H1 (cell line): Measurements from ENCODE around the gene FRAT2. TPM values are rescaled to one million over a fixed set of nuclear protein-coding genes. Genes with fewer than 3 reads are reported as not detected.

ENCODE experiments used
- CTCF ChIA-PET: fragments of 300-600 bp; sonication (Branson Sonifier 250); formaldehyde crosslinking; loops from one replicate; lab custom pipeline; 2021; ENCODE audit not compliant: partially characterized antibody; lab: Charles Lee
- POLR2A ChIA-PET: fragments of 300-600 bp; sonication (Branson Sonifier 250); formaldehyde crosslinking; loops from one replicate; lab custom pipeline; 2021; ENCODE audit warnings: inconsistent platforms; ENCODE audit not compliant: partially characterized antibody; lab: Charles Lee
- DNase-seq, 2 experiments: peaks; one replicate each; pipeline versions ENCODE4 v3.0.0 to v3.0.0-alpha.2; 2010 to 2022; ENCODE audit warnings: low spot score in 2 of 2, low read depth in 1 of 2, mixed read lengths in 1 of 2
- FAIRE-seq: peaks from 2 replicates; lab custom pipeline; 2011; peaks lifted over from hg19 to GRCh38; lab: Jason Lieb, UNC
- H2AFZ ChIP-seq: 2 replicates; pipeline ENCODE4 v1.8.1; 2012; ENCODE audit warnings: low read length, inconsistent platforms
- H2AK5ac ChIP-seq: 2 replicates; pipeline ENCODE4 v1.6.1; 2013; ENCODE audit warnings: low read depth, low read length
- H2BK120ac ChIP-seq: replicated peaks from 2 replicates; pipeline ENCODE3; 2013; ENCODE audit warnings: low read depth, low read length, inconsistent platforms
- H2BK12ac ChIP-seq: 2 replicates; pipeline ENCODE4 v1.6.1; 2013; ENCODE audit warnings: low read depth, low read length
- H2BK15ac ChIP-seq: 2 replicates; pipeline ENCODE4 v1.6.1; 2013; ENCODE audit warnings: low read length
- H2BK20ac ChIP-seq: 2 replicates; pipeline ENCODE4 v1.6.1; 2013; ENCODE audit warnings: low read length
- H2BK5ac ChIP-seq: 2 replicates; pipeline ENCODE4 v1.6.1; 2013; ENCODE audit warnings: low read depth, low read length
- H3K14ac ChIP-seq: 2 replicates; pipeline ENCODE4 v1.6.1; 2013; ENCODE audit warnings: inconsistent platforms; ENCODE audit not compliant: insufficient read length
- H3K18ac ChIP-seq: 2 replicates; pipeline ENCODE4 v1.6.1; 2013; ENCODE audit warnings: low read length; ENCODE audit errors: extremely low read depth
- H3K23ac ChIP-seq: 2 replicates; pipeline ENCODE4 v1.6.1; 2013; ENCODE audit warnings: inconsistent platforms; ENCODE audit not compliant: insufficient read length
- H3K23me2 ChIP-seq: 2 replicates; pipeline ENCODE4 v1.6.1; 2013; ENCODE audit warnings: low read depth, low read length
- H3K27ac ChIP-seq: 2 replicates; pipeline ENCODE4 v1.6.1; 2011; ENCODE audit warnings: low read depth, low read length, inconsistent platforms
- H3K27me3 ChIP-seq, 4 experiments: replicated peaks in 1 of 4; 1 replicate in 1 of 4; 2 replicates in 3 of 4; pipeline versions ENCODE4 v1.6.1 to v1.8.1; 2011 to 2013; ENCODE audit warnings: low read length in 3 of 4, mild to moderate bottlenecking in 3 of 4, inconsistent platforms in 2 of 4, mixed read lengths in 2 of 4, moderate library complexity in 1 of 4; ENCODE audit not compliant: control insufficient read depth in 3 of 4, insufficient read depth in 3 of 4; ENCODE audit errors: extremely low read depth in 1 of 4
- H3K36me3 ChIP-seq, 4 experiments: 2 replicates each; pipeline versions ENCODE4 v1.6.1 to v1.8.1; 2011 to 2013; ENCODE audit warnings: mild to moderate bottlenecking in 4 of 4, low read length in 3 of 4, moderate library complexity in 2 of 4, control low read depth in 1 of 4, inconsistent platforms in 1 of 4; ENCODE audit not compliant: insufficient read depth in 4 of 4, control insufficient read depth in 2 of 4
- H3K4ac ChIP-seq: replicated peaks from 2 replicates; pipeline ENCODE3; 2013; ENCODE audit warnings: low read length, low read depth, mixed read lengths, inconsistent platforms; ENCODE audit not compliant: insufficient read length
- H3K4me1 ChIP-seq, 4 experiments: replicated peaks in 1 of 4; 1 replicate in 1 of 4; 2 replicates in 3 of 4; pipeline versions ENCODE4 v1.6.1 to v1.8.1; 2011 to 2013; ENCODE audit warnings: low read length in 3 of 4, inconsistent platforms in 2 of 4, mixed read lengths in 1 of 4; ENCODE audit not compliant: insufficient read depth in 4 of 4, control insufficient read depth in 3 of 4
- H3K4me2 ChIP-seq, 2 experiments: 2 replicates each; pipeline versions ENCODE4 v1.6.1 to v1.8.1; 2011 to 2013; ENCODE audit warnings: low read depth in 2 of 2, low read length in 2 of 2, control low read depth in 1 of 2, inconsistent platforms in 1 of 2, mild to moderate bottlenecking in 1 of 2; ENCODE audit not compliant: insufficient read depth in 1 of 2
- H3K4me3 ChIP-seq, 4 experiments: fragments of 200-600, 300-600 bp in 1 of 4; sonication (generic), shearing (Covaris generic), sonication (Bioruptor Twin) in 1 of 4; 2 replicates each; pipeline versions ENCODE4 v1.5.1 to v1.8.1; 2011 to 2016; ENCODE audit warnings: low read length in 4 of 4, low read depth in 3 of 4, control low read depth in 2 of 4, inconsistent platforms in 2 of 4, mild to moderate bottlenecking in 2 of 4, mixed read lengths in 1 of 4, moderate library complexity in 1 of 4; ENCODE audit not compliant: insufficient read depth in 2 of 4; ENCODE audit errors: extremely low read depth in 1 of 4
- H3K56ac ChIP-seq: replicated peaks from 2 replicates; pipeline ENCODE3; 2013; ENCODE audit warnings: low read depth, mild to moderate bottlenecking, mixed read lengths, low read length, inconsistent platforms; ENCODE audit not compliant: insufficient read length
- H3K79me1 ChIP-seq: 2 replicates; pipeline ENCODE4 v1.6.1; 2013; ENCODE audit warnings: low read depth, low read length, control low read depth
- H3K79me2 ChIP-seq, 2 experiments: 2 replicates each; pipeline versions ENCODE4 v1.6.1 to v1.8.1; 2012 to 2013; ENCODE audit warnings: low read length in 2 of 2, mild to moderate bottlenecking in 2 of 2, inconsistent platforms in 1 of 2; ENCODE audit not compliant: insufficient read depth in 2 of 2, control insufficient read depth in 1 of 2
- H3K9ac ChIP-seq, 4 experiments: replicated peaks in 1 of 4; 1 replicate in 1 of 4; 2 replicates in 3 of 4; pipeline versions ENCODE4 v1.6.1 to v1.8.1; 2011 to 2013; ENCODE audit warnings: low read depth in 3 of 4, low read length in 3 of 4, control low read depth in 2 of 4, mild to moderate bottlenecking in 2 of 4, moderate library complexity in 2 of 4, inconsistent platforms in 1 of 4; ENCODE audit errors: extremely low read depth in 1 of 4
- H3K9me3 ChIP-seq, 2 experiments: 2 replicates each; pipeline versions ENCODE4 v1.6.1 to v1.8.1; 2012 to 2013; ENCODE audit warnings: mild to moderate bottlenecking in 2 of 2, moderate library complexity in 2 of 2, control low read depth in 1 of 2, inconsistent platforms in 1 of 2, low read depth in 1 of 2, low read length in 1 of 2, mixed read lengths in 1 of 2; ENCODE audit not compliant: insufficient read depth in 2 of 2
- H4K20me1 ChIP-seq, 2 experiments: replicated peaks in 1 of 2; 2 replicates each; pipeline versions ENCODE3 to v1.8.1; 2011 to 2013; ENCODE audit warnings: inconsistent platforms in 2 of 2, low read length in 2 of 2, mild to moderate bottlenecking in 1 of 2; ENCODE audit not compliant: insufficient read depth in 2 of 2, control insufficient read depth in 1 of 2
- H4K5ac ChIP-seq: 2 replicates; pipeline ENCODE4 v1.6.1; 2013; ENCODE audit warnings: low read length, low read depth, mixed read lengths, inconsistent platforms; ENCODE audit not compliant: insufficient read length
- H4K8ac ChIP-seq: 2 replicates; pipeline ENCODE4 v1.8.0; 2013; ENCODE audit warnings: mild to moderate bottlenecking, moderate library complexity, low read length, inconsistent platforms; ENCODE audit not compliant: insufficient read depth; ENCODE audit errors: extremely low read depth
- H4K91ac ChIP-seq: replicated peaks from 2 replicates; pipeline ENCODE3; 2013; ENCODE audit warnings: low read length, mixed read lengths, inconsistent platforms; ENCODE audit not compliant: insufficient read length
- CREB1 ChIP-seq: IDR thresholded peaks from 2 replicates; pipeline ENCODE4 v1.6.1; 2012; ENCODE audit warnings: inconsistent platforms
- CTBP2 ChIP-seq: IDR thresholded peaks from 2 replicates; pipeline ENCODE4 v1.7.0; 2011; ENCODE audit warnings: borderline replicate concordance, mild to moderate bottlenecking, moderate library complexity, mixed read lengths, low read length; ENCODE audit not compliant: insufficient read depth, insufficient read length
- JUN ChIP-seq: IDR thresholded peaks from 2 replicates; pipeline ENCODE4 v1.6.1; 2011; ENCODE audit warnings: low read depth, mild to moderate bottlenecking, improper control_type of control experiment, low read length
- KDM4A ChIP-seq: IDR thresholded peaks from one replicate; pipeline ENCODE4 v1.7.1; 2012; ENCODE audit warnings: low read depth, mild to moderate bottlenecking, moderate library complexity, low read length, inconsistent platforms; ENCODE audit not compliant: severe bottlenecking
- POLR2AphosphoS5 ChIP-seq: IDR thresholded peaks from 2 replicates; pipeline ENCODE4 v1.6.1; 2011; ENCODE audit warnings: low read depth, low read length
- POU5F1 ChIP-seq: IDR thresholded peaks from 2 replicates; pipeline ENCODE4 v1.6.1; 2011; ENCODE audit warnings: low read depth, mild to moderate bottlenecking, low read length, moderate library complexity
- RAD21 ChIP-seq, 2 experiments: IDR thresholded peaks in 1 of 2; conservative IDR thresholded peaks in 1 of 2; 2 replicates each; pipeline ENCODE4 v1.6.1; 2011; ENCODE audit warnings: low read depth in 2 of 2, low read length in 2 of 2, improper control_type of control experiment in 1 of 2, inconsistent platforms in 1 of 2, mild to moderate bottlenecking in 1 of 2, moderate library complexity in 1 of 2
- RFX5 ChIP-seq: IDR thresholded peaks from 2 replicates; pipeline ENCODE4 v1.6.1; 2011; ENCODE audit warnings: low read depth, low read length, improper control_type of control experiment, borderline replicate concordance
- SP2 ChIP-seq: IDR thresholded peaks from 2 replicates; pipeline ENCODE4 v1.6.1; 2012; ENCODE audit warnings: mild to moderate bottlenecking, low read length, inconsistent platforms
- TAF1 ChIP-seq: IDR thresholded peaks from 2 replicates; pipeline ENCODE4 v1.6.1; 2011; ENCODE audit warnings: mild to moderate bottlenecking, low read depth, low read length
- TAF7 ChIP-seq: optimal IDR thresholded peaks from 2 replicates; pipeline ENCODE3; 2011; ENCODE audit warnings: low read depth, mild to moderate bottlenecking, inconsistent platforms, low read length, moderate library complexity, borderline replicate concordance
- TBP ChIP-seq: IDR thresholded peaks from 2 replicates; pipeline ENCODE4 v1.6.1; 2011; ENCODE audit warnings: low read depth, low read length, improper control_type of control experiment
- WGBS, 2 experiments: shearing (Covaris generic) in 1 of 2; methylation state at CpG; one replicate each; pipeline versions ENCODE4 v1.1.6 to v1.1.7; 2013 to 2015; ENCODE audit warnings: low lambda C conversion rate in 2 of 2, mixed read lengths in 2 of 2, inconsistent platforms in 1 of 2, low coverage in 1 of 2, missing lambda C conversion rate in 1 of 2; ENCODE audit not compliant: insufficient replicate concordance in 2 of 2, insufficient coverage in 1 of 2, insufficient read length in 1 of 2; ENCODE audit errors: extremely low coverage in 1 of 2, missing lambda C conversion rate in 1 of 2; 5-methylcytosine and 5-hydroxymethylcytosine counted together
- polyA plus RNA-seq, 7 experiments: library from polyadenylated mRNA; depleted of rRNA in 3 of 7; stranded (reverse) in 5 of 7; unstranded in 2 of 7; fragments of >200 nt in 5 of 7; fragments of 200-250 nt in 2 of 7; gene quantifications; 1 replicate in 5 of 7; 2 replicates in 1 of 7; 4 replicates in 1 of 7; pipeline versions ENCODE4 v1.2.1 to v1.2.3, GENCODE V29; 2011 to 2013; ENCODE audit warnings: missing spikeins in 2 of 7, mixed read lengths in 2 of 7
- total RNA-seq: library from RNA; stranded (reverse); fragmentation: NEBNext Ultra II Directional; extraction: Animal tissue kit (Norgen Biotek cat#: 25700); gene quantifications from 2 replicates; pipeline ENCODE4 v1.2.1, GENCODE V29; 2021

Gene FRAT2
- total and polyA plus RNA-seq, 2 of the 8 experiments (the other 6 are each of a cell fraction or from before 2014, with no cell fraction given): 47.4 to 83.0 TPM

DNA sequence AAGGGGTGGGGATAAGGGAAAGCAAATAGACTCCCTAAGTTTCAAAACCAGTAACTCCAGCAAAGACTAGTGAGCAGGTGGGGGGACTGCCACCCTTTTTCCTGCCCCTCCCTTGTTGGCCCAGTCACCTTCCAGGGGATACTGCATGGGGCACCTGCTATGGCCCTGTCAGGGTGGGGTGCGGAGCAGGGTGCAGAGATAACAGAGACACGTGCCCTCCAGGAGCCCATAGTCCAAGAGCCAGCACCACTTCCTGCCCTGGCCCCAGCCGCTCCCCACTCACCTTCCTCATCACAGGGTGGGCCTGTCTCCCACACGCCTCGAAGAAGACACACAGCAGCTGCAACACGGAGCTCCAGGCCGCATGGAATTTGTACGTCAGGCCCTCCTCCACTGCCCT lies 46.0 kb upstream of the FRAT2 start:
- Histone ChIP-seq H3K14ac (no peak overlapping the region), H3K4me3 (no peak overlapping the region), H3K4me1 (no peaks in the 10 kb centered on the region), H3K23ac (no peak overlapping the region), H3K4me2 (no peak overlapping the region), H2BK15ac (no peak overlapping the region), H3K36me3 (peaks cover 2 to 48% (median 38%) of the 10 kb centered on the region in 4 experiments; a peak in 7 of 8 replicates), H3K18ac (no peak overlapping the region), H2BK5ac (no peak overlapping the region), H4K91ac (no peak overlapping the region), H4K8ac (no peak overlapping the region), H4K5ac (no peak overlapping the region), H3K79me1 (no peaks in the 10 kb centered on the region), H3K27ac (no peak overlapping the region), H3K9ac (no peak overlapping the region)
- POLR2A ChIA-PET: interaction anchor here (1.3 kb wide), 1 partner anchor 19 kb away, joined by 4 read pairs; no protein-coding TSS in a partner anchor
- CTCF ChIA-PET: no interaction called here
- WGBS, 2 experiments: 94% methylated on average over 8 of the region's 8 CpGs; no CpG with 5 or more reads in 1 of the 2 experiments
- FAIRE-seq: no peak
- TF ChIP-seq CTBP2 (no peak), TBP (no peak), TAF1 (no peak), CREB1 (no peak), POU5F1 (no peak), RFX5 (no peak), SP2 (no peak), KDM4A (no peak), JUN (no peak), TAF7 (no peak), POLR2AphosphoS5 (no peak), RAD21 (IDR thresholded peaks at IDR 0.05 in 1 of 2, conservative IDR thresholded peaks at IDR 0.05 in 1 of 2; ENCODE audit: low read depth in 2 of 2, low read length in 2 of 2) (no peak)
- TF ChIP-seq, all 59 proteins: peak for 0
- H2BK120ac ChIP-seq: no peak overlapping the region
- H3K9me3 ChIP-seq: no peaks in the 10 kb centered on the region
- DNase-seq: no peak
- H2BK12ac ChIP-seq: no peak overlapping the region
- no peaks in the 10 kb centered on the region for H3K79me2 ChIP-seq
- no peak overlapping the region for H3K4ac ChIP-seq
- no peaks in the 10 kb centered on the region for H3K23me2 ChIP-seq
- no peak overlapping the region for H2BK20ac ChIP-seq
- H2AFZ ChIP-seq: no peak overlapping the region
- peaks cover 0 to 3% of the 10 kb centered on the region in 2 experiments for H4K20me1 ChIP-seq
- no peak overlapping the region for H2AK5ac ChIP-seq
- no peaks in the 10 kb centered on the region for H3K27me3 ChIP-seq
- no peak overlapping the region for H3K56ac ChIP-seq
